GDM1 (cell line): ENCODE data around the gene PPP6R3.

Experiments used
- DNase-seq: peaks from one replicate; lab custom pipeline; 2025; lab: John Stamatoyannopoulos, UW

Gene PPP6R3

GRCh38 chr11:68651985-68652682, 191.6 kb downstream of the PPP6R3 start:
- no peak for DNase-seq

- no peak for DNase-seq
These were observed 192.2 kb downstream of the PPP6R3 start for GRCh38 chr11:68652683-68653156.

- DNase-seq = no peak
These were observed 193.2 kb downstream of the PPP6R3 start for GRCh38 chr11:68653486-68654430.

- no peak for DNase-seq
These were observed 194.4 kb downstream of the PPP6R3 start for GRCh38 chr11:68654978-68655377.

GRCh38 chr11:68655406-68655805, 194.9 kb downstream of the PPP6R3 start:
- no peak for DNase-seq

- no peak for DNase-seq
These were observed 195.3 kb downstream of the PPP6R3 start for GRCh38 chr11:68655806-68656205.

- no peak for DNase-seq
These were observed 196.6 kb downstream of the PPP6R3 start for GRCh38 chr11:68657021-68657780.

GRCh38 chr11:68658097-68658496, 197.5 kb downstream of the PPP6R3 start:
- no peak for DNase-seq

- no peak for DNase-seq
These were observed 198.1 kb downstream of the PPP6R3 start for GRCh38 chr11:68658661-68659060.

GRCh38 chr11:68659158-68659921, 198.8 kb downstream of the PPP6R3 start:
- DNase-seq = no peak

- no peak for DNase-seq
These were observed 199.7 kb downstream of the PPP6R3 start for GRCh38 chr11:68660066-68660810.

- DNase-seq = no peak
These were observed 200.5 kb downstream of the PPP6R3 start for GRCh38 chr11:68661014-68661413.

- no peak for DNase-seq
These were observed 201.4 kb downstream of the PPP6R3 start for GRCh38 chr11:68661697-68662603.

GRCh38 chr11:68663482-68664010, 203.0 kb downstream of the PPP6R3 start:
- no peak for DNase-seq

GRCh38 chr11:68664141-68664540, 203.6 kb downstream of the PPP6R3 start:
- no peak for DNase-seq

- DNase-seq = no peak
These were observed 204.4 kb downstream of the PPP6R3 start for GRCh38 chr11:68664906-68665305.
